Measurements from ENCODE around the gene RNF141.

The RNF141 gene

DNA sequence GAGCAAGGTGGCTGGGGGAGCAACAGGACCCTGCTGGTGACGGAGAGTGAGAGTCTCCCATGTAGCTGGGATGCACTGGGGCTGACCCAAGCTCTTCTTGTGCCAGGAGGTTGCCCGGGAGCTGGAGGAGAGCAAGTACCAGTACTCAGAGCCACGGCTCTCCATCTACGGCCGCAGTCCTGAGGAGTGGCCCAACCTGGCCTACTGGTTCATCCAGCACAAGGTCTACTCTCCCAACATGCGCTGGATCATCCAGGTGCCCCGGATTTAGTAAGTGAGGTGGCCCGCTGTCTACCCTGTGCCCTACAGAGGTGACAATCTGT is 45.6 kb downstream of the RNF141 start:
- no peak for DNase-seq

DNA sequence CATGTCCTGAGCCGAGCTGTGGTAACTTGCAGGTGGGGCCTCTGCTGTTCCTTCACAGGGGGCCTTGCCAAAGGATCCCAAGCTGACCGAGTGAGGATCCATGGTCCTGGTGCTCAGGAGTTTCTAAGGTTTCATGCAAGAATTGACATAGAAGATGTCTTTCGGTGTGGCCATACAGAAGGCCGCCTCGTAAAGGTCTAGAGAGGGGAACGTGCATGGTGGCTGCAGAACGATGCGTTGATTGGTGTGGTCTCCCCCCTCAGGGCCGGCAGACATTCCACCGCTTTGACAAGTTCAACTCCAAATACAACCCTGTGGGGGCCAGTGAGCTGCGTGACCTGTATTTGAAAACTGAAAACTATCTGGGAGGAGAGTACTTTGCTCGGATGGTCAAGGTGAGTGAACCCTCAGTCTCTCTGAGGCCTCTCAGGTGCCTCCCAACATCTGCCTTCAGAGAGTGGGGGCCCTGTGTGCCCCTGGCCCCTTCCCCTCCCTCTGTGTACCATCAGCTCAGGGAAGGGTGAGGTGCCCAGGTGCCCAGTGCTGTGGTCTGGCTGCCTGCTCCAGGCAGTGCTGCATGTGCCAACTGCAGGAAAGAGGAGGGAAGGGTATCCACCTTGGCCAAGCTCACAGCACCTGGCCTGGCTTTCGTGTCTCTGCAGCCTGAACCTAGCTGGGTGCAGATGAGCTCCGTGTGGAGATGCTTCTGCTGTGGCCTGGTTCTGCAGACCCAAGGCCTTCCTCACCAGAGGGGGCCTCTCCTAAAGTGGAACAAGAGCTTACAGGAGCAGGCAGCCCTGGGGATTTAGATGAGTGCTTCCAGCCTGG is 46.1 kb downstream of the RNF141 start:
- no peak for DNase-seq

DNA sequence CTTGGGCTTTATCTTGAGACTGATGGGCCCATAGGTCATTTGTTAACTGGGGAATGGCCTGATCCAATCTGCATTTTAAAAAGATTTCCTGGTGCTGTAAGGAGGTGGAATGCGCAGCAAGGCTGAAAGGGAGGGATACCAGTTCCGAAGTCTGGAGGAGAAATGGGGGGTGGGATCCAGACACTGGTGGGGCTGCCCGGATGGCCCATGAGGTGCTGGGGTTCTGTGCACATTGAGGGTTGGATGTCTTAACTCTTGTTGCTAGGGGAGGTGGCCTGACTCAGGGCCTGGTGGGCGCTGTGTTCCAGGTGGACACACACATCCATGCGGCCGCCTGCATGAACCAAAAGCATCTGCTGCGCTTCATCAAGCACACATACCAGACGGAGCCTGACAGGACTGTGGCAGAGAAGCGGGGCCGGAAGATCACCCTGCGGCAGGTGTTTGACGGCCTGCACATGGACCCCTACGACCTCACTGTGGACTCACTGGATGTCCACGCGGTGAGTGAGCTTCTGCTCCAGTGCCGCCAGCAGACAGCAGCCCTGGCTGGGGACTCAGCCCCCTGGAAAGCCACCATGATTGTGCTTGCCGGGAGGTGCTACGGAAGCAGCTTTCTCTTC is 47.8 kb downstream of the RNF141 start:
- no peak for DNase-seq

DNA sequence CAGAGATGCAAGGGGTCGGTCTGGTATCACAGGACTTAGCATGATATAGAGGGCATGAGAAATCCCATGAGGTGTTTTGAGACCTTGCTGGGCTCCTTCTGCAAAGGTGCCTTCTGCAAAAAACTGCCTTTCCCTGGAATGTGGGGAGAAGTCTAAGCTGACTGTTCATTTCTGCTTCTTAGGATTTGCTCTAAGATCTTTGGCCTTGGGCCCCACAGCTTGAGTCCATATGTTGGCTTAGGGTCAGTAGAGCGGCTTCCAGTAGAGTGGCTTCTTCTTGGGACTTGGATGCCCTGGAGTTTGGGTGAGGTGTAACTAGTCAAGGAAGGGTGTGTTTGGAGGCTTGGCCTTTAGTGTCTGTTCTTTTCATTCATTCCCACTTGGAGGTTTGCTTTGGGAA is 48.9 kb downstream of the RNF141 start:
- DNase-seq = no peak

DNA sequence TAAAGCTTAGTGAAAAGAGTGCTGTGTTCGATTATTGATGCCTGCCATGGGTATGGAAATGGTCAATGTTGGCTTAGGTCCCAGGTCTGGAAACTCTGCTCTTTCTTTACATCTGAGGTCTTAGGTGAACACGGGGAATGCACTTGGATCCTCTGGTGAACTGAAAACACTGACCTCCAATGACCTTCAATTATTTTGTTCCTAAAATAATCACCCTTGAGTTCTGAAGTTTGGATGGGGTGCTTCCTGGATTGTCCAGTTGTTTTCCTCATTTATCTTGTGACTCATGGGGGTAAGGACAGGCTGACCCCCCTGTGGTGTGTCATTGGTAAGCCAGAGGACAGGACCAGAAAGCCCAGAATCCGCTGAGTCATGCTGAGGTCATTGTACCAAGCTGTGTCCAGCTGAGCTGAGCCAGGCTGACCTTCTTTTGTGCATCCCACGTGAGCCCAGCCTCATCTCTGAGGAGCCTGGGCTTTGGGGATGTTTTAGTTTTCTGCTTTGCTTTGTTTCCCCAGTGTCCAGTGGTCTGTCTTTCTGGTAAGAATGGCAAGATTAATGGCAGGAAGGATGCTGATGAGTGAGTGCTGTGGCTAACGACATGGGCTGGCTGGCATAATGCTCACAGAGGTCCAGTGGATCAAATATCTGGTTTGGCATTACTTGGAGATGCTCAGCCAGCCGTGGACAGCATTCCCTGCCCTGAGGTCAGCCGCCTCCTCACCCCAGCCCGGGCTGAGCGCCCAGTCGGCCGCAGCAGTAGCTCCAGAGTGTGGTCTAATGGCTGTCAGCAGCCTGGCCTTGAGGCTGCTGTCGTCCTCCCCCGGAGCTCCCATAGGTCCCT is 50.4 kb downstream of the RNF141 start:
- no peak for DNase-seq

DNA sequence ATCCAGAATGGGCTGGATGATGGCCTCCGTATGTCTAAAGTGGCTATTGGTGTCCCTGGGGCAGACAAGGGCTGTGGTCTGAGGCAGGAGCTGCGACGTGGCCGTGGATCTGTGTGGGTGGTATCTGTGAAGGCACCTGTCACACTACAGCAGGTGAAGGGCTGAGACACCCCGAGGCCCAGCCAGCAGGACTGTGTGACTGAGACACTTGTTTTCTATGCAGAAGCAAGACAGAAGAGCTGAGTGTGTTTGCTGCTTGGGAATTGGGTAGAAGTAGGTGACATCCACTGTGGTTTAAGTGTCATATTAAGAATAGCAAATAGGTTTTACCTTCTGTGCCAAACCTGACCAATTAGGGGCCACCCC is 51.0 kb downstream of the RNF141 start:
- DNase-seq = no peak

DNA sequence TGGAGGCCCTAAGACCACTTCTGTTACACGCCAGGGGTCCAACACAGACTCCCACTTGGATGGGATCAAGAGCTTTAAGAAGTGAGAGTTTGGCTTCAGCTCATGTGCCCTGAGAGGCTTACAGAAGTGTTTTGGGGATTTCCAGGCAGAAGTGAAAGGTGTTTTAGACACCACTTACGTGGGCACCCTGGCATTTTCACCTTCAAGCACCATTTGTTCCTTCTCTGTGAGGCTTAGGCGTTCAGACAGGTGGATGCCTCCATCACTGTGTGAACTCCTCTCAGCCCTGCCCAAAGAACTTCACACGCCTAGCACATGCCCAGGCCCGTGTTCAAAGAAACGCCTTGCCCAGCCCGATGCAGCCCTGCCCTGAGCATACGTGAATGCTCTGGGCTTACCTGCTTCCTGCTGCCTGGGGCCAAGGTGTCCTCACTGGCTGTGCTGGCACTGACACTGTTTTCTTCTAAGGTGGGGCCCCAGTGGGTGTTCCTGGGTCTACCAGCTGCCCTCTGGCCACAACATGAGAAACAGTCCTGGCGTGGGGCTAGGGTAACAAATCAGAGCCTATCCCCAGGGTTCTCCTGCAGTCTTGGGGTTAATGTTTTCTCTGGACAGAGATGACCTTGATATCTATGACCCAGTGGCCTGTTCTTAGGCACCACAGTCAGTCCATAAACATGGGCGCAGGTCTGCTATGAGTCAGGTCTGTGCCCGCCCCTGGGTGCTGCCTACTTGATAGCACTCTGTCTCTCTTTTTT is 51.9 kb downstream of the RNF141 start:
- no peak for DNase-seq

DNA sequence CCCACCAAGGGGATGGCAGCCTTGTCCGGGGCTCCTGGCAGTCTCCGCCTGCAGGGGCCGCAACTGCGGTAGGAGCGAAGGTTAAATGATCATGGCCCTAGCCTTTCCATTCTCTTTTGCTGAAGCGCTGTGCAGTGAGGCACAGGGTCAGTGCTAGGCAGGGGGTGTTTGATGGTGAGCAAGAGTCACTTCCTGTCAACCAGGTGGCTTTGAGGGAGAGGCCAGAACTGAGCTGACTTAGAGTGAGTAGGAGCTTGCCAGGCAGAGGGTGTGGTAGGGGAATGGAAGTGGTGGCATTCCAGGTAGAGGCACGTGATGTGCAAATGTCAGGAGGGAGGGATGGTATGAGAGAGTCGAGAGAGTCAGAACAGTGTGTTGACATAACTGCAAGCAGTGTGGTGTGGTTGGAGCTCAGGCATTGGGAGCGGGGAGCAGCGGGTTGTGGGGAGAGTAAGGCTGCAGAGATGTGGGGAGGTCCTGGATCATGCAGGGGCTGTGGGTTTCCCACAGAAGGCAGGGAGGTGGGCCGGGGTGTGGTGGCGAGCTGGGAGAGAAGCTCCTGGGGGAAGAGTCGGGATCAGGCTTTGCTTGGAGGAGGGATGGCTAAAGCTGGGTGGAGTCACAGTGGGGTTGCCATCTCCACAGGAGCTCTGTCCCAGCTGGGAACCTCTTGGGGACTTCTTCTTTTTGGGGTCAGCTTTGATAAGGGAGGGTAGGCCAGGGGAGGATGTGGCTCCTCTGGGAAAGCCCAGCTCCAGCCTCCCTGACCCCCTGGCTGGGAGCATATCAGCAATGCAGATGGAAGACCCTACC is 52.7 kb downstream of the RNF141 start:
- no peak for DNase-seq

DNA sequence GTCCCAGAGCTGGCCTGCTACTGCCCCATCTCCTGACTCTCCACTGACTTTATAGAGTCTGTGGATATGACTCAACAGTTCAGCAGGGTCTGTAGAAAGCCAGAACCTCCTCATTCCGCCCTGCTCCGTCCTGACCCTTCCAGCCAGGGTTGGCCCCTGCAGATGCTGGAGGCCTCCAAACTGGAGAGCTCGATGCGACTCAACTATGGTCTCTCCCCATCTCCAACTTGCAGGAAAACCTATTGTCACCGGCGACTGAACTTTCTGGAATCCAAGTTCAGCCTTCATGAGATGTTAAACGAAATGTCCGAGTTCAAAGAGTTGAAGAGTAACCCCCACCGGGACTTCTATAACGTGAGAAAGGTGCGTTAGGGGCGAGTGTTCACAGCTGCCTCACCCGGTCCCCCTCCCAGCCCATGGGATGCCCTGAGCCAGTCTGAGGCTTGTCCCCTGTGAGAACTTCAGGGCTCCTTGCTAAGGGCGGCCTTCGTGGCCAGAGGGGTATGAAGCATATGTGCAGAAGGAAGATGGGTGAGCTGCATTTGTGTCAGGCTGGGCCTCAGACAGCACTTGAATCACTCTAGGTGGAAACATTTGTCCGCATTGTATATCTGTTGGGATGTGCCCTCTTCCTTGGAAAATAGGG is 53.9 kb downstream of the RNF141 start:
- DNase-seq = no peak

DNA sequence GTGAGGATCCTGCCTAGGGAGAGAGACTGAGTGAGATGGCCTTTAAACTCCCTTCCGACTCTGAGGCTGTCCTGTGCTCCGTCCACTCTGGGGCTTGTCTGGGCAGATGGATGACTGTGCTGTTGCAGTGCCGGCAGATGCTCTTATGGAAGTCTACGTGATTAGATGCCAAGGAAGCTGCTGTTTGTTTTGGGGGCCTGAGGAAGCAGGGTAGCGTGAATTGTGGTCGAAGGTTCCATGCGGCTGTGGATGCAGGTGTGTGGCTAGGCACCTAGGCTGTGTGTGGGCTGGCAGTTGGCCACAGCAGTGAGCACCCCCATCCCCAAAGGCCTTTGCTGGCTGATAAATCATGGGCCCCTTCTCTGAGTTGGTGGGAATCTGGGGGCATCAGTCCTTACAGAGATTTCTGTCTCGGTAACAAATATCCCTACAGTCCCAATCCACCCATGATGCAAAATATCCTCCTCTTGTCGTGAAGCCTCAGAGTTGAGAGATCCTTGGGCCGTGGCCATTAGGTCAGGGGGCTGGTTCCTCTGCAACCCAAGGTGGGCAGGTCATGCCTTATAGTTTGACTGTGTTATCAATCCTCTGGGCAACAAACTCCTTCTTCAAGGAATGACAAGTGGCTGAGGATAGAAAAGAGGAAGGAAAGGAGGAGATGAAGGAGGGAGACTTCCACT is 54.7 kb downstream of the RNF141 start:
- DNase-seq = no peak

DNA sequence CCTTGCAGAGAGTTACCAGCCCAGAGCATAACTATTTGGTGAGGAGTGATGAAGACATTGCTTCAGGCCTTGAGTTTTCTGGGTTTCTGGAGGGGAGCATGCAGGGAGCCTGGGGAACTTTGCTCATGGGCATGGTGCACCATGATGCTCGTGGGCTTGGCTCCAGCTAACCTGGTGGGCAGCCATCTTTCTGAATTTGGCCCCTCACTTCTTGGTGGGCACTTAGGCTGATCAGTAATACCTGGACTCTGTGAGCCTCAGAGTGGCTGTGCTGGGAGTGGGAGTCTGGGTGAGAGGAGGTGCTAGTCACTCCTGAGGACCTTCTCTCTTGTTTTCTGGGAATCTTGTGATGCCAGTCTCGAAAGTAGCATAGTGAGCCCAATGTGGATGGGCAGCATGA is 55.3 kb downstream of the RNF141 start:
- no peak for DNase-seq

DNA sequence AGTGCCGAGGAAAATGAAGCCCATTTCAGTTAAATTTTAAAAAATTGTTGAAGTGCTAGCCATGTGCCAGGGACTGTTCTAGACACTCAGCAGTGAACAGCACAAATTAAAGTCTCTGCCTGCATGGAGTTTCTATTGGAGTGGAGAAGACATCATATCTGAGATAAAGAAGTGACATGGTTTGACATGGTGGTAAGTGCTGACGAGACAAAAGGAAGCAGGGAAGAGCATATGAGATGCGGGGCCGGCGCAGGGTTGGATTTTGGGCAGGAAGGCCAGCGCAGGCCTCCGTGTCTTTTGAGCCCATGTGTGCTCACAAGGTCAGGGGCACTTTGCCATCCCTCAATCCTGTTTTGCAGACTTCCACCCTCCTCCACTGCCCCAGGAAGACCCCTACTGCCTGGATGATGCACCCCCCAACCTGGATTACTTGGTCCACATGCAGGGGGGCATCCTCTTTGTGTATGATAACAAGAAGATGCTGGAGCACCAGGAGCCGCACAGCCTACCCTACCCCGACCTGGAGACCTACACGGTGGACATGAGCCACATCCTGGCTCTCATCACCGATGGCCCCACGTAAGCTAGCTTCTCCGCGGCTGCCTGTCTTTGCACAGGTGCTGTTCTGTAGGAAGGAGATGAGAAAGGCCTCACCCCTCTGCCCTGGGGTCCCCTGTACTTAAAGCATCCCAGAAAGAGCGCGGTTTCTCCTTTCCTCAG is 56.4 kb downstream of the RNF141 start:
- DNase-seq = no peak

DNA sequence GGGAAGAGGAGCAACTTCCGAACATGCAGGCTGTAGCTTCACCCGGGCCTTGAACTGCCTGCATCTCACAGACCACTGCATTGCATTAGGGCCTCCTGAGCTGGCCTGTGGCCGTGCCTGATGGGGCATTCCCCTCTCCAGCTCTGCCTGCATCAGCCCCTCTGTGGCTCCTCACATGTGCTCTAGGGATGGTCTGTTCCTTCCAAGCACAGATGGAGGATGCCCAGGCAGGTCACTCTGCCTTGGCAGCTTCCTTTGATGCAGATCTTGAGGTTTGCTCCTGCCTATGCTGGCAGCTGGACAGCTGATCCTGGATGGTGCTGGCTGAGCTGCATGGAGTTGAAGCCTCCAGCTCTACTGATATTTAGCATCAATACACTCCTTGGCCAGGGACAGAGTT is 57.4 kb downstream of the RNF141 start:
- DNase-seq = no peak

DNA sequence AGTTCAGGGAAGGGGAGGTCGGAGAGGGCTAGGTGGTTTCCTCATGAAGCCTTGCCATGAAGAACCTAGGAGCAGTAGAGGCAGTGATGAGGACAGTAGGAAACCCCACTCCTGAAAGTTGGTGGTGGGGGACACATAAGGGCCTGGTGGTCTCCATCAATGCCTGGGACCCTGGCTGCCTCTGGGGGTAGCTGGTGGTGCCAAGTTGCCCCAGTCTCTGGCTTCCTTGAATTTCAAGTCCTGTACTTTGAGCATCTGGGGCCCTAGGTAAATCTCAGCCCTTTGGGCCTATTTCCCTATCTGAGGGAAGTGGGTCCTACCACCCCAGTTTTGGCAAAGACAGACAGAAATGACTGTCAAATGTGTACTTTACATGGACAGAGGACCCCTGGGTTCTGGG is 57.8 kb downstream of the RNF141 start:
- DNase-seq = no peak

DNA sequence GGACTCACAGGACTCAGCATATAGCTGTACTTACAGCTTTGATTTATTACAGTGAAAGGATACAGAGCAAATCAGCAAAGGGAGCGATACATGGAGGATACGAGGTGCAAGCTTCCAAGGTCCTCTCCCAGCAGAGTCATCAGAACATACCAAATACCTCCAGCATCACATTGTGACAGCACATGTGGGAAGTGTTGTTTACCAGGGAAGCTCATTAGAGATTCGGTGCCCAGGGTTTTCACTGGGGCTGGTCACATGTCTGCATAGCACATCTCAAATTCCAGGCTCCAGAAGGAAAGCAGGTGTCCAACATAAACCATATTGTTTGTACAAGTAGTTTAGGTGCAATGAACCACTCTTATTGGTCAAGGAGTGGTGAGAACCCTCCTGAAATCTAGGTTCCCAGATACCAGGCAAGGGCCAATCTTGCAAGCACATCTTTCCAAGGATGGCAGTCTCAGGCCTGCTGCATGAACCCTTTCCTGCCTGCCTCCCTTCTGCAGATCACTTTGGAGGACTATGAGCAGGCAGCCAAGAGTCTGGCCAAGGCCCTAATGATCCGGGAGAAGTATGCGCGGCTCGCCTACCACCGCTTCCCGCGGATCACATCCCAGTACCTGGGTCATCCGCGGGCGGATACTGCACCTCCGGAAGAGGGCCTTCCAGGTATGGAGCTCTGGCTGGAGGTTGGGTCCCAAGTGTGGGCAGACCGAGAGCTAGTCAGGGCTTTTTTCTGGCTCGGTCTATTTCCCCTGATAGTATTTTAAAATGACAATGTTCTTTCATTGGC is 59.2 kb downstream of the RNF141 start:
- no peak for DNase-seq

DNA sequence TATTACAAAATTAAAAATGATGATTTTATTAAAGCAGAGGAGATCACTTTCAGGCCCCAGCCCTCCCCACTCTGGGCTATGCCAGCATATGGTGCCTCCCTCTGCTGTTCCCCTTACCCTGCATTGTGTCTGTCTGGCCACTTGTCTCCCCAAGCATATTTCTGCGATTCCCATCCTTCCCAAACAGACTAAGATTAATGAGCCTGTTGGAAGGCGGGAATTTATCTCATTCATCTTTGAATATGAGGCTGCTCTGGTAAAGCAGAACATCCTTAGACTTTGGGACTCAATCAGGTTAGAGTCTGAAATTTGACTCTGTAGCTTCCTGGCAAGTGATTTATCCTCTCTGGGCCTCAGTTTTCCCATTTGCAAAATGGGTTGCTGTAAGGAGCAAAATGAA is 60.2 kb downstream of the RNF141 start:
- no peak for DNase-seq

DNA sequence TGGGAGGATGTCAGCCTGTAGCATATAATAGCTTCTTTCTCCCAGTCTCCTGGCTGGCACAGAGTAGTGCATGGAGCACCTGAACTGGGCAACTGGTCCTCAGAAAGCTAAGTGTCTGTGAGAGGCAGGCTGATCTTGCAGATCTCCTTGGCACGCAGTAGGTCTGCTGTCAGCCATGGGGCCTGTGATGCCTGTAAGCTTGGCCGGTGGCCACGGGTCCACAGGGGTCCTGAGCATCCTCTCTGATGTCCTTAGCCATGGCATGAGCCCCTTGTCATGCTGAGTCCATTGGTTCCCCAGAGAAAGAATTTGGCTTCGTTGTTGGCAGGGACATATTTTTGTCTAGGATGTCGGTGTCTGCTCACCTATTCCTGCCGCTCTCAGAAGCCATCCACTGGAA is 61.0 kb downstream of the RNF141 start:
- no peak for DNase-seq

DNA sequence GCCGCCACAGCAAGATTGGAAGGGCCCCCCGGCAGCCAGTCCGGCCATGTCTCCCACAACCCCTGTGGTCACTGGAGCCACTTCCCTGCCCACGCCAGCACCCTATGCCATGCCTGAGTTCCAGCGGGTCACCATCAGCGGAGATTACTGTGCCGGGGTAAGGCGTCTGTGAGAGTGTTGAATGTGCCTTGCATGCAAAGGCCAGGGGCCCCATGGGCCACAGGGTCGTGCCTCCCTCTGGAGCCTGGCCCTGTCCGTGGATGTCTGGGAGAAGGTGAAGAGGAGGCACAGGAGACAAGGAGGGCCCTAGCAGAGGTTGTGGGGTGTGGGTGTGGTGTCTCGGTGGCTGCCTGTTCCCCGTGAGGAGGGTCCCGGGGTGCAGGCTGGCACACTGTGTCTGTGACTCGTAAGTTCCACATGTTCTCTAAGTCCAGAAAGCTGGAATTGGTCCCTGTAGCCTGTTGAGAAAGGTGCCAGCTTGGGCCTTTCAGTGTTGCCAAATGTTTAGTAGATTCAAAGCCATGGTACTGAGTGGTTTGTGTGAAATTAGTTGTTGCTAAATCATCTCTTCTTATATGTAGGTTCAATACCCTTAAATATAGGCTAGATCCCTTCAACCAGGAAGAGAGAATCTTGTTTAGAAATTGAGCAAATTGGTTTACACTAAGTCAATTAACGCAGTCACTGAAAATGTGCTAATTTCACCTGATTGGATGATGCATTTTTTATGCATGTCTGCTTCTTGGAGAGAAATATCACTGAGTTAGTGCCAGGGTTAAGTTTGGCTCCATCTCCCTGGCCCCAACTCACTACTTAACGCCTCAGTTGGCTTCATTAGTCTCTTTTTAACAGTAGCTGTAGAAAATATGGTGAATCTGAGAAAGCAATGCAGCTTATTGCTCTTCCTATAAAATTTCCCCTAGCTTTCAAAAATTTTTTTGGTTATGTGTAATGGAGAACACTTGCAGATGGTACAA is 62.1 kb downstream of the RNF141 start:
- no peak for DNase-seq

Data from activated naive CD4-positive, alpha-beta T cell (primary cell).